Ishikawa (cell line): ENCODE data around the gene OR51V1.

ENCODE experiments used
- FOXM1 ChIP-seq: IDR thresholded peaks from 2 replicates; pipeline ENCODE4 v1.6.1; 2012; ENCODE audit warnings: low read depth, borderline replicate concordance
- MAX ChIP-seq: IDR thresholded peaks from 2 replicates; pipeline ENCODE4 v1.6.1; 2012
- RAD21 ChIP-seq: IDR thresholded peaks from 2 replicates; pipeline ENCODE4 v1.6.1; 2012; ENCODE audit warnings: low read depth

- no peak for TF ChIP-seq MAX
- TF ChIP-seq RAD21 = no peak
- no peak for TF ChIP-seq FOXM1
Observed at GRCh38 chr11:5247472-5248192, 47.1 kb upstream of the OR51V1 start.
